Measurements from ENCODE around the gene CEACAM18.
"Not testable (repeated sequence)": the region's sequence is repeated elsewhere in the genome, so short reads cannot be mapped to it uniquely, and the experiment has no call there.

Gene CEACAM18

GRCh38 chr19:51488491-51488890 is 10.2 kb downstream of the CEACAM18 start:
- H3K27ac ChIP-seq, result no peak overlapping the region
- DNase-seq (ENCODE audit: low read depth, low spot score), result no peak

GRCh38 chr19:51489113-51489512 is 10.8 kb downstream of the CEACAM18 start:
- DNase-seq (ENCODE audit: low read depth, low spot score), result no peak
- H3K27ac ChIP-seq, result no peak overlapping the region

- no peak overlapping the region for H3K27ac ChIP-seq
- DNase-seq (ENCODE audit: low read depth, low spot score), result no peak
Observed at GRCh38 chr19:51490676-51491075, 12.3 kb downstream of the CEACAM18 start.

GRCh38 chr19:51491586-51491985 is 13.2 kb downstream of the CEACAM18 start:
- no peak for DNase-seq (ENCODE audit: low read depth, low spot score)
- no peak overlapping the region for H3K27ac ChIP-seq

GRCh38 chr19:51493776-51494175 is 15.4 kb downstream of the CEACAM18 start:
- DNase-seq (ENCODE audit: low read depth, low spot score), result no peak
- H3K27ac ChIP-seq, result no peak overlapping the region

- H3K27ac ChIP-seq, result no peak overlapping the region
- no peak for DNase-seq (ENCODE audit: low read depth, low spot score)
Observed at GRCh38 chr19:51497666-51498065, 19.3 kb downstream of the CEACAM18 start.

GRCh38 chr19:51500931-51501330 is 22.6 kb downstream of the CEACAM18 start:
- not testable (repeated sequence) for H3K27ac ChIP-seq; DNase-seq (ENCODE audit: low read depth, low spot score)

- no peak within 1 kb of the TSS for H3K27ac ChIP-seq
- DNase-seq (ENCODE audit: low read depth, low spot score), result no peak
Observed at GRCh38 chr19:51501594-51502263, 23.4 kb downstream of the CEACAM18 start, which contains the start of gene SIGLEC12. SIGLEC12 (minus strand) TSS chr19:51501800; CDS start chr19:51501733, 67 bp downstream.

- no peak for DNase-seq (ENCODE audit: low read depth, low spot score)
- no peak overlapping the region for H3K27ac ChIP-seq
Observed at GRCh38 chr19:51503286-51503817, 25.0 kb downstream of the CEACAM18 start.

- no peak overlapping the region for H3K27ac ChIP-seq
- no peak for DNase-seq (ENCODE audit: low read depth, low spot score)
Observed at GRCh38 chr19:51503896-51504295, 25.6 kb downstream of the CEACAM18 start.

- DNase-seq (ENCODE audit: low read depth, low spot score), result no peak
- H3K27ac ChIP-seq, result no peak overlapping the region
Observed at GRCh38 chr19:51505904-51506303, 27.6 kb downstream of the CEACAM18 start.

- no peak overlapping the region for H3K27ac ChIP-seq
- no peak for DNase-seq (ENCODE audit: low read depth, low spot score)
Observed at GRCh38 chr19:51507192-51507591, 28.9 kb downstream of the CEACAM18 start.

GRCh38 chr19:51507640-51508058 is 29.3 kb downstream of the CEACAM18 start:
- no peak overlapping the region for H3K27ac ChIP-seq
- DNase-seq (ENCODE audit: low read depth, low spot score), result no peak

- H3K27ac ChIP-seq, result no peak overlapping the region
- DNase-seq (ENCODE audit: low read depth, low spot score), result no peak
Observed at GRCh38 chr19:51508059-51508733, 29.9 kb downstream of the CEACAM18 start.

GRCh38 chr19:51509823-51510660 is 31.7 kb downstream of the CEACAM18 start:
- no peak for DNase-seq (ENCODE audit: low read depth, low spot score)
- no peak overlapping the region for H3K27ac ChIP-seq

- no peak for DNase-seq (ENCODE audit: low read depth, low spot score)
- no peak overlapping the region for H3K27ac ChIP-seq
Observed at GRCh38 chr19:51511353-51511752, 33.0 kb downstream of the CEACAM18 start.

- DNase-seq (ENCODE audit: low read depth, low spot score), result no peak
- no peak overlapping the region for H3K27ac ChIP-seq
Observed at GRCh38 chr19:51513968-51514367, 35.6 kb downstream of the CEACAM18 start.

- no peak overlapping the region for H3K27ac ChIP-seq
- DNase-seq (ENCODE audit: low read depth, low spot score), result peak; percentile 0
Observed at GRCh38 chr19:51514866-51515481, 36.6 kb downstream of the CEACAM18 start.

- DNase-seq (ENCODE audit: low read depth, low spot score), result no peak
- H3K27ac ChIP-seq, result no peak overlapping the region
Observed at GRCh38 chr19:51520728-51521127, 42.4 kb downstream of the CEACAM18 start.

GRCh38 chr19:51521357-51521756 is 43.0 kb downstream of the CEACAM18 start:
- DNase-seq (ENCODE audit: low read depth, low spot score), result no peak

More at GRCh38 chr19:51521357-51521756, 43.0 kb downstream of the CEACAM18 start:
- H3K27ac ChIP-seq, result no peak overlapping the region

Data from epithelial cell of prostate (primary cell).